Suprapubic skin (tissue), 4 donors: ENCODE data around the gene PLP2. TPM values are rescaled to one million over a fixed set of nuclear protein-coding genes. Genes with fewer than 3 reads are reported as not detected.
A peak's percentile ranks its signal among the peaks of the same experiment; 100 is the strongest.
"Not testable (repeated sequence)": the region's sequence is repeated elsewhere in the genome, so short reads cannot be mapped to it uniquely, and the experiment has no call there.

Experiments
- DNase-seq, 2 donors: peaks; one replicate each; pipeline ENCODE4 v3.0.0-alpha.2; 2019; ENCODE audit warnings: low spot score in 2 of 2
- H3K27ac ChIP-seq: fragments of 200-600 bp; sonication (generic); one replicate; pipeline ENCODE4 v1.5.1; 2019
- H3K27me3 ChIP-seq: fragments of 200-600 bp; sonication (generic); one replicate; pipeline ENCODE4 v1.5.1; 2019
- H3K36me3 ChIP-seq: fragments of 200-600 bp; sonication (generic); one replicate; pipeline ENCODE4 v1.5.1; 2019
- H3K4me1 ChIP-seq: fragments of 200-600 bp; sonication (generic); one replicate; pipeline ENCODE4 v1.5.1; 2019
- H3K4me3 ChIP-seq: fragments of 200-600 bp; sonication (generic); one replicate; pipeline ENCODE4 v1.5.1; 2019; ENCODE audit warnings: mild to moderate bottlenecking
- H3K9me3 ChIP-seq: fragments of 200-600 bp; sonication (generic); one replicate; pipeline ENCODE4 v1.5.1; 2019
- EP300 ChIP-seq: sonication (generic); formaldehyde crosslinking; IDR thresholded peaks from one replicate; pipeline ENCODE4 v1.6.1; 2017; ENCODE audit warnings: antibody characterized with exemption
- POLR2A ChIP-seq, 2 donors: fragments of 450-650 bp; IDR thresholded peaks; one replicate each; pipeline ENCODE4 v1.6.1; 2017; ENCODE audit warnings: antibody characterized with exemption in 2 of 2, mild to moderate bottlenecking in 2 of 2, moderate library complexity in 2 of 2
- POLR2AphosphoS5 ChIP-seq, 3 donors: sonication (generic); formaldehyde crosslinking; IDR thresholded peaks; one replicate each; pipeline ENCODE4 v1.6.1; 2017; ENCODE audit warnings: antibody characterized with exemption in 3 of 3
- WGBS: methylation state at CpG from one replicate; pipeline ENCODE4 v1.1.5; 2018; 5-methylcytosine and 5-hydroxymethylcytosine counted together
- total RNA-seq, 4 donors: library from RNA; depleted of rRNA; stranded (reverse); fragments of >200 nt; gene quantifications; one replicate each; pipeline ENCODE4 v1.1.0, GENCODE V29; 2016
- TF ChIP-seq, protein P1 (sequence below), 2 donors: fragments of 200-600 bp in 1 of 2; fragments of 450-650 bp in 1 of 2; sonication (generic) in 1 of 2; IDR thresholded peaks; one replicate each; pipeline ENCODE4 v1.5.1; 2016 to 2019; ENCODE audit warnings: antibody characterized with exemption in 2 of 2, mild to moderate bottlenecking in 1 of 2, moderate library complexity in 1 of 2

Gene PLP2, protein sequence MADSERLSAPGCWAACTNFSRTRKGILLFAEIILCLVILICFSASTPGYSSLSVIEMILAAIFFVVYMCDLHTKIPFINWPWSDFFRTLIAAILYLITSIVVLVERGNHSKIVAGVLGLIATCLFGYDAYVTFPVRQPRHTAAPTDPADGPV
- 100 to 1,000 TPM; 159 to 250 (median 205) TPM for total RNA-seq

DNA sequence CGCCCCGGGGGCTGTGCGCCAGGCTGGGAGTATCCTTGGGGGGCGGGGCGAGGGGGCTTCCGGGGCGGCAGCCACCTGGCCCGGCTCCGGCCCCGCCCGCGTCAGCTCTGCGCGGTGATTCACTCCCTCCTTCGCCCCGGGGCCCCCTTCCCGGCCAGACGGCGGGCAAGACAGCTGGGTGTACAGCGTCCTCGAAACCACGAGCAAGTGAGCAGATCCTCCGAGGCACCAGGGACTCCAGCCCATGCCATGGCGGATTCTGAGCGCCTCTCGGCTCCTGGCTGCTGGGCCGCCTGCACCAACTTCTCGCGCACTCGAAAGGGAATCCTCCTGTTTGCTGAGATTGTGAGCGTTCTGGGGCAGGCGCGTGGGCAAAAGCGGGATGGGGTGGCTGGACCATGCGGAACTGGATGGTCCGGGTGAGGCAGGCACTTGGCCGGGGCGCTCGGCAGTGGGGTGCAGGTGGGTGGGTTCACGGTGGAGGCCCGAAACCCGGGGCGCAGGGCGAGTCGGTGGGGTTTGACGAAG, at the start of gene PLP2:
Gene PLP2, plus strand, starts transcription at position 147 of the 528 bp plus-strand sequence. Its CDS starts 103 bp downstream, at position 250.
- peak in 1 of 2 donors; percentile 78 for DNase-seq
- WGBS, result 17% methylated on average over 18 of the region's 46 CpGs
- Histone ChIP-seq H3K27me3 (no peaks in the 10 kb centered on the region), H3K4me3 (peak within 1 kb of the TSS; percentile 64), H3K27ac (peak within 1 kb of the TSS; percentile 93), H3K4me1 (peaks cover 41% of the 10 kb centered on the region), H3K9me3 (no peaks in the 10 kb centered on the region), H3K36me3 (peaks cover 13% of the 10 kb centered on the region)
- TF ChIP-seq EP300 (no peak), POLR2A (IDR thresholded peaks at IDR 0.05) (no peak), POLR2AphosphoS5 (IDR thresholded peaks at IDR 0.05) (no peak)
- TF ChIP-seq, protein P1, sequence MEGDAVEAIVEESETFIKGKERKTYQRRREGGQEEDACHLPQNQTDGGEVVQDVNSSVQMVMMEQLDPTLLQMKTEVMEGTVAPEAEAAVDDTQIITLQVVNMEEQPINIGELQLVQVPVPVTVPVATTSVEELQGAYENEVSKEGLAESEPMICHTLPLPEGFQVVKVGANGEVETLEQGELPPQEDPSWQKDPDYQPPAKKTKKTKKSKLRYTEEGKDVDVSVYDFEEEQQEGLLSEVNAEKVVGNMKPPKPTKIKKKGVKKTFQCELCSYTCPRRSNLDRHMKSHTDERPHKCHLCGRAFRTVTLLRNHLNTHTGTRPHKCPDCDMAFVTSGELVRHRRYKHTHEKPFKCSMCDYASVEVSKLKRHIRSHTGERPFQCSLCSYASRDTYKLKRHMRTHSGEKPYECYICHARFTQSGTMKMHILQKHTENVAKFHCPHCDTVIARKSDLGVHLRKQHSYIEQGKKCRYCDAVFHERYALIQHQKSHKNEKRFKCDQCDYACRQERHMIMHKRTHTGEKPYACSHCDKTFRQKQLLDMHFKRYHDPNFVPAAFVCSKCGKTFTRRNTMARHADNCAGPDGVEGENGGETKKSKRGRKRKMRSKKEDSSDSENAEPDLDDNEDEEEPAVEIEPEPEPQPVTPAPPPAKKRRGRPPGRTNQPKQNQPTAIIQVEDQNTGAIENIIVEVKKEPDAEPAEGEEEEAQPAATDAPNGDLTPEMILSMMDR (IDR thresholded peaks at IDR 0.05), result no peak

DNA sequence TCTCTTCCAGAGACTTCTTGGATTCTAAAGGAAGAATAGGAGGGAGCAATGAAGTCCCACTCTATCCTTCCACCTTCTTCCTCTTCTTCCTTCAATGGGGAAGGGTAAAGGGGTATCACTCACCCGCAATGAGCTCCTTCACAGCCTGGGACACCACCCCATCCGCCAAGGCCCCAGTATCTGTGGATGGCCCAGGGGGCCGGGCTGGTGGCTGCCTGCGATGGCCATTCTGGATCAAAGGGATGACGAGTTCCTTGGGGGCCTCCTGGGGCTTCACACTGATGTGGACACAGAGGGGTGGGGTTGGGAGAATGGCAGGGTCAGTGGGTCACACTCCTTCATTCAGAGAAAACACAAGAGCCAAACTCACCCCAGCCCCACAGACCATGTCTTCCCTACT, 49.2 kb upstream of the PLP2 start:
- Histone ChIP-seq H3K9me3 (no peaks in the 10 kb centered on the region), H3K27me3 (no peaks in the 10 kb centered on the region), H3K36me3 (peaks cover 21% of the 10 kb centered on the region), H3K4me1 (peaks cover 11% of the 10 kb centered on the region), H3K4me3 (peak overlapping the region; percentile 68), H3K27ac (no peak overlapping the region)
- 93% methylated on average over 4 of the region's 5 CpGs for WGBS
- TF ChIP-seq POLR2A (IDR thresholded peaks at IDR 0.05) (no peak), EP300 (no peak), POLR2AphosphoS5 (IDR thresholded peaks at IDR 0.05) (no peak)
- TF ChIP-seq, protein P1 (IDR thresholded peaks at IDR 0.05), result no peak
- DNase-seq, result no peak

DNA sequence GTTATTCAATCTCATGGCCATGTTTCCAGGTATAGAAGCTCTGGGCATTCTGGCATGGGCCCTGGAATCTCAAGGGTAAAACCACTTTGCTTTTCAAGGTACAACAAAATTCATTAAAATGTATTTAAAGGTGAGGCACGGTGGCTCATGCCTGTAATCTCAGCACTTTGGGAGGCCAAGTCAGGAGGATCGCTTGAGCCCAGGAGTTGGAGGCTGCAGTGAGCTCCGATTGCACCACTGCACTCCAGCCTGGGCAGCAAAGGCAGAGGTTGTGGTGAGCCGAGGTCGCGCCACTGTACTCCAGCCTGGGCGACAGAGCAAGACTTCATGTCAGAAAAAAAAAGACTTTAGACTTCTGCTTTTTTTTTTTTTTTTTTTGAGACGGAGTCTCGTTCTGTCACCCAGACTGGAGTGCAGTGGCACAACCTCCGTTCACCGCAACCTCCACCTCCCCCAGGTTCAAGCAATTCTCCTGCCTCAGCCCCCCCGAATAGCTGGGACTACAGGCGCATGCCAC, 43.9 kb upstream of the PLP2 start:
- not testable (repeated sequence) for DNase-seq, H3K4me1 ChIP-seq, H3K27me3 ChIP-seq, H3K27ac ChIP-seq, H3K4me3 ChIP-seq, H3K9me3 ChIP-seq, H3K36me3 ChIP-seq
- WGBS, result 85% methylated on average over 13 of the region's 13 CpGs

DNA sequence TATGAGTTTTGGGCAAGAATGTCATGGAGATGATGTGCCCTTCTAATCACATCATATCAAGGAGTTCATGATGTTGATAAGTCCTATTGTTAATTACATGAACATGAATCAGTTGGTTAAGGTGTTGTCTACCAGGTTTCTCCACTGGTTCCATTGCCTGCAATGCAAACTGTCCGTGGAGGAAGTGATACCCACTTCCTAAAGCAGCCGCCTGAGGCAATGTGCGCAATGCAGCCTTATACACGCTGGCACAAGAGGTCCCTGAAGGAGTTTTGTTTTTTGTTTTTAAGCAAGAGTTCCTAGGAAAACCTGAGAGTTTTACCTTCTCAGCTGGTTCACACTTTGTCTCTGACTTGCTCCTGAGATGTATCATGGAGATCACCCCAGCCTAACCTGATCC, 42.3 kb upstream of the PLP2 start:
- no peaks in the 10 kb centered on the region for H3K27me3 ChIP-seq
- no peak for DNase-seq
- no peak for TF ChIP-seq EP300
- TF ChIP-seq, protein P1 (IDR thresholded peaks at IDR 0.05), result no peak
- TF ChIP-seq POLR2A (IDR thresholded peaks at IDR 0.05), result no peak
- no peak for TF ChIP-seq POLR2AphosphoS5 (IDR thresholded peaks at IDR 0.05)
- H3K4me1 ChIP-seq, result no peaks in the 10 kb centered on the region
- no peaks in the 10 kb centered on the region for H3K9me3 ChIP-seq
- H3K36me3 ChIP-seq, result no peaks in the 10 kb centered on the region
- H3K4me3 ChIP-seq, result no peak overlapping the region
- WGBS, result 76% methylated on average over 4 of the region's 4 CpGs
- no peak overlapping the region for H3K27ac ChIP-seq

DNA sequence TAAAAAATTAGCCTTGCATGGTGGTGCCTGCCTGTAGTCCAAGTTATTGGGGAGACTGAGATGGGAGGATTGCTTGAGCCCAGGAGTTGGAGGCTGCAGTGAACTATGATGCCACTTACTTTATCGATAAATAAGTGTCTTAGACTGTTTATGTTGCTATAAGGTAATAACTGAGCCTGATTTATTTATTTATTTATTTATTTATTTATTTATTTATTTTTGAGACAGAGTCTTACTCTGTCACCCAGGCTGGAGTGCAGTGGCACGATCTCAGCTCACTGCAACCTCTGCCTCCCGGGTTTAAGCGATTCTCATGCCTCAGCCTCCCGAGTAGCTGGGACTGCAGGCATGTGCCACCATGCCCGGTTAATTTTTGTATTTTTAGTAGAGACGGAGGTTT, 39.4 kb upstream of the PLP2 start:
- DNase-seq, H3K36me3 ChIP-seq, H3K9me3 ChIP-seq, H3K4me1 ChIP-seq, H3K4me3 ChIP-seq, H3K27ac ChIP-seq, H3K27me3 ChIP-seq: not testable (repeated sequence)
- 96% methylated on average over 7 of the region's 7 CpGs for WGBS

DNA sequence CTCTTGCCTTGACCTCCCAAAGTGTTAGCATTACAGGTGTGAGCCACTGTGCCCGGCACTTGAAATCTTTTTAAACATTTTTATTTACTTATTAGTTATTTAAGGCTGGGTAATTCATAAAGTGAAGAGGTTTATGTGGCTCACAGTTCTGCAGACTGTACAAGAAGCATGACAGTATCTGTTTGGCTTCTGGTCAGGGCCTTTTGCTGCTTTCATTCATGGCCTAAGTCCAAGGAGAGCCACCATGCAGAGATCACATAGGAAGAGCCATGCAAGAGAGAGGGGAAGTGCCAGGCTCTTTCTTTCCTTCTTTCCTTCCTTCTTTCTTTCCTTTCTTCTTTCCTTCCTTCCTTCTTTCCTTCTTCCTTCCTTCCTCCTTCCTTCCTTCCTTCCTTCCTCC, 37.9 kb upstream of the PLP2 start:
- H3K9me3 ChIP-seq, result no peaks in the 10 kb centered on the region
- no peaks in the 10 kb centered on the region for H3K36me3 ChIP-seq
- no peaks in the 10 kb centered on the region for H3K4me1 ChIP-seq
- 92% methylated on average over 1 of the region's 1 CpG for WGBS
- TF ChIP-seq POLR2AphosphoS5 (IDR thresholded peaks at IDR 0.05) (no peak), POLR2A (IDR thresholded peaks at IDR 0.05) (no peak), EP300 (no peak)
- TF ChIP-seq, protein P1 (IDR thresholded peaks at IDR 0.05), result no peak
- H3K27ac ChIP-seq, result no peak overlapping the region
- H3K27me3 ChIP-seq, result no peaks in the 10 kb centered on the region
- no peak overlapping the region for H3K4me3 ChIP-seq
- no peak for DNase-seq
